HG02970 (cell line): ENCODE data around the gene FBXL17.

ENCODE experiments used
- ATAC-seq: cut with Tn5 transposase; IDR thresholded peaks from one replicate; pipeline ENCODE4 v1.9.1; 2021; ENCODE audit warnings: mild to moderate bottlenecking, moderate library complexity, moderate number of reproducible peaks; ENCODE audit not compliant: unreplicated experiment, low FRiP score

Gene FBXL17

DNA sequence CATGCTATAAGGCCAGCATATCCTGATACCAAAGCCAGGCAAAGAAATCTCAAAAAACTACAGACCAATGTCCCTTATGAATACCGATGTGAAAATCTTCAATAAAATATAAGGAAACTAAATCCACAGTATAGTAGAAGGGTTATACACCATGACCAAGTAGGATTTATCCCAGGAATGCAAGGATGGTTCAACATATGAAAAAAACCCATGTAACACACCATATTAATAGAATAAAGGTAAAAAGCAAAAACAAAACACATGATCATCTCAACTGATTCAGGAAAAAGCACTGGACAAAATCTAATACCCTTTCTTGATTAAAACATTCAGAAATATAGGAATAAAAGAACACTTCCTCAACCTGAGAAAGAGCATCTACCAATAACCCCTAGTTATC is 6.1 kb downstream of the FBXL17 start:
- no peak for ATAC-seq

- ATAC-seq = no peak
Measured at GRCh38 chr5:108373426-108373825, 8.5 kb downstream of the FBXL17 start.

DNA sequence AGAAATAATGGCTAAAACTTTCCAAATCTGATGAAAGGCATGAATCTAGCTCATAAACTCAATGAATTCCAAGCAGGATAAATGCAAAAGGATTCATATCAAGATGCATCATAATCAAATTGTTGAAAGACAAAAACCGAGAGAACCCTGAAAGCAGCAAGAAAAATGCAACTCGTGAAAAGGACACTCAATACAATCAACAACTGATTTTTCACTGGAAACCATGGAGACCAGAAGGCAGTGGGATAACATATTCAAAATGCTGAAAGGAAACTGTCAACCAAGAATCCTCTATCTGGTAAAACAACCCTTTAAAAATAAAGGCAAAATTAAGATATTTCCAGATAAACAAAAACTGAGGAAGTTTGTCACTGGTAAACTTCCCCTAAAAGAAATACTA is 9.5 kb downstream of the FBXL17 start:
- ATAC-seq = no peak

- ATAC-seq = no peak
Measured at GRCh38 chr5:108371263-108371662, 10.6 kb downstream of the FBXL17 start.

DNA sequence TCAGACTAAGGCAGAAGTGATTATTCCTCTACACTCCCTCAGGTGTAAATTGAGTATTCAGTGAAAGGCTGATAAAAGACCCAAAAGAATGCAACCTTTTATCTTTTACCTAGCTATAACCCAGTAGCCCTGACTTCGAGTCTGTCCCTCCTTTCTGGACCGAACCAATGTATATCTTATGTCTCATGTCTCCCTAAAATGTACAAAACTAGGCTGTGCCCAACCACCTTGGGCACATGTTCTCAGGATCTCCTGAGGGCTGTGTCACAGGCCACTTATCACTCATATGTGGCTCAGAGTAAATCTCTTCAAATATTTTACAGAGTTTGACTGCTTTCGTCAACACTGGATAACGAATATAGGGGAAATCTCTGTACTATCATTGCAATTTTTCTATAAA is 12.7 kb downstream of the FBXL17 start:
- ATAC-seq = no peak

- no peak for ATAC-seq
Measured at GRCh38 chr5:108367679-108368334, 14.1 kb downstream of the FBXL17 start.

DNA sequence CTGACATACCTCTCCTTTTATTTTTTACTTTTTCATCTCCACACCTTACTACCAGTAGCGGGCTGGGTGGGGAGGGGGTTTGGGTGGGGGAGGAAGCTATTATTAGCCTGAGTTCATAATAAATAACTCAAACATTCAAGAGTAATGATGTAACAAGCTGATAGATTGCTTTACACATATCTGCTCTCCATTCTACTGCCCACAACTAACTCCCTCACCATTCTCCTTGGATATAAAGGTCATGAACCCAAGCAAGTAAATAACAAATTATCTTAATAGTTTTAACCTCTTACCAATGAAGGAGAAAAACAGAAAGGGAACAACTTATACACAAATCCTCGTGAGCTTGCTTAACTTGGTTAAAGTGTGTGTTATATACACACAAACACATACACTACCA is 15.4 kb downstream of the FBXL17 start:
- no peak for ATAC-seq

DNA sequence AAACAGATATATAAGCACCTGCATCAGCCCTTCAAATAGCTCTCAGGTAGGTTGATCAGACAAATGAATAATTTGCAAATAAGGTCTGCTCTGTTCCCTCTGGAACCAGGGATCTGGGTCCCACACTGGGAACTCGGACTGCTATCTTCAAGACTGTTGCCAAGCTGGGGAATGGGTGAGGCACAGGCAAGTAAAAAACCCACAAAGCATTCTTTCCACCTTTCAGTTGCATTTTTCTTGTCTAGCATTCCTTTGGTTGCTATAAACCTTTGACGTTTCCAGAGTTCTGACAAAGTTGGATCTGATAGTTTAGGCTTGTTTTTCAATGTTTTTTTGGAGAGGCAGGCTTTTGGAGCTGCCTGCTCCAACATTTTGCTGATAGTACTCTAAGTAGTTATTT is 20.1 kb downstream of the FBXL17 start:
- no peak for ATAC-seq

GRCh38 chr5:108361239-108361638 is 20.7 kb downstream of the FBXL17 start:
- no peak for ATAC-seq

GRCh38 chr5:108360280-108360679 is 21.6 kb downstream of the FBXL17 start:
- ATAC-seq = no peak

- ATAC-seq = no peak
Measured at GRCh38 chr5:108356286-108356685, 25.6 kb downstream of the FBXL17 start.

GRCh38 chr5:108353087-108353486 is 28.8 kb downstream of the FBXL17 start:
- no peak for ATAC-seq

DNA sequence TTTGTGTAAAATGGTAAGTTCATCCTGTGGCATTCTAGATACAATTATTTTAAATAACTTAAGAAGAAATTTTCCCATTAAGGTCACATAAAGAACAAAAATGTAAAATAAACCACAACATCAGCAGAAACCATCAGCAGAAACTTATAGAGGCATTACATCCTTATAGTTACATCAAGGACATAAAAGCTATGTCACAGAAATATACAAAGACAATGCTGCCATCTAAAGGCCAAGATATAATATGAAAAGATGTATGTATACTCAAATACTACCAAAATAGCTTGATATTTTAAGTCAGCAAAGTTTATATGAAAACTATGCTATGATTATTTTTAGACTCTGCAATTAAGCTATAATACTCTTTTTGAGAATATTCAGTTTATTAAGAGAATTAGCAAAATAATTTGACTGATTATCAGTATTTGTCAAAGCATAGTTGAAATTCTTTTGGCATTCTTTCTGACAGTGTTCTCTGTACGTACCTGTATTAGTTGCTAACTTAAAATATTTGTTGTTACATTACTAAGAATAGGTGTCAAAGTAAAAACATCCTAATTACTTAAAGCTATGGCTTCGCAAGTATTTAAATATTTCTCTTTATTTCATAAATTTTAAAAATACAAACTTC is 36.2 kb downstream of the FBXL17 start:
- ATAC-seq = no peak

GRCh38 chr5:108344103-108344822 is 37.6 kb downstream of the FBXL17 start:
- ATAC-seq = no peak

- no peak for ATAC-seq
Measured at GRCh38 chr5:108341866-108342265, 40.0 kb downstream of the FBXL17 start.

- ATAC-seq = no peak
Measured at GRCh38 chr5:108340131-108340530, 41.8 kb downstream of the FBXL17 start.

- ATAC-seq = no peak
Measured at GRCh38 chr5:108339220-108339619, 42.7 kb downstream of the FBXL17 start.

GRCh38 chr5:108334225-108334624 is 47.7 kb downstream of the FBXL17 start:
- no peak for ATAC-seq

GRCh38 chr5:108326982-108327381 is 54.9 kb downstream of the FBXL17 start:
- ATAC-seq = no peak

GRCh38 chr5:108324886-108325285 is 57.0 kb downstream of the FBXL17 start:
- ATAC-seq = no peak

DNA sequence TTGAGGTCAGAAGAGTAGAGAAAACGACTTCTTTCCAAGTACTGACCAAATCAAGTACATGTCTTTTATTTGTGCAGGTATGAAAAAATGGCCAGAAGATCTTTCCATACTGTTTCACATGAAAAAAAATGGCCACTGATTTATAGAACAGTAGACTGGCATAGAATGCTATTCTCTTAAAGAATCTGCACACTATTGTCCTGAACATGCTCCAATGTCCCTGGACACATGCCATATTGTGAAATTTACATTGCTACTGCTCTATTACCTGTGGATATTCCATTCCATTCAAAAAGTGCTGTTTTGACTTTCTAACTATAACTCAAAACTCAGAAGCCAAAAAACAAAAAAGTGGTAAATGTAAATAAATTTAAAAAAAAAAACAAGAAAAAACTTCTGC is 60.6 kb downstream of the FBXL17 start:
- ATAC-seq = no peak

- ATAC-seq = no peak
Measured at GRCh38 chr5:108320231-108320630, 61.7 kb downstream of the FBXL17 start.
